HG03442 (cell line): ENCODE data around the gene PDCD1LG2.

Source experiments
- ATAC-seq: cut with Tn5 transposase; IDR thresholded peaks from one replicate; pipeline ENCODE4 v1.9.1; 2021; ENCODE audit warnings: mild to moderate bottlenecking, moderate library complexity; ENCODE audit not compliant: unreplicated experiment

PDCD1LG2 gene

GRCh38 chr9:5608298-5609225, 98.2 kb downstream of the PDCD1LG2 start:
- ATAC-seq, result peak; percentile 67

- no peak for ATAC-seq
Observed at GRCh38 chr9:5609226-5609596, 98.9 kb downstream of the PDCD1LG2 start.

- no peak for ATAC-seq
Observed at GRCh38 chr9:5610491-5610890, 100.2 kb downstream of the PDCD1LG2 start.

- ATAC-seq, result no peak
Observed at GRCh38 chr9:5611321-5612184, 101.2 kb downstream of the PDCD1LG2 start.

GRCh38 chr9:5612185-5612530, 101.8 kb downstream of the PDCD1LG2 start:
- ATAC-seq, result no peak

- ATAC-seq, result no peak
Observed at GRCh38 chr9:5614192-5614591, 103.9 kb downstream of the PDCD1LG2 start.

GRCh38 chr9:5614985-5615384, 104.7 kb downstream of the PDCD1LG2 start:
- no peak for ATAC-seq

GRCh38 chr9:5617749-5618148, 107.4 kb downstream of the PDCD1LG2 start:
- peak; percentile 96 for ATAC-seq

- ATAC-seq, result no peak
Observed at GRCh38 chr9:5620494-5620893, 110.2 kb downstream of the PDCD1LG2 start.
